Stimulated activated CD4-positive, alpha-beta T cell treated with anti-CD3 and anti-CD28 coated beads, Interleukin-15, amount 100 ng/mL, for 1 hour (primary cell): Measurements from ENCODE around the gene MGST2.

Experiments
- DNase-seq, 2 donors: peaks; one replicate each; pipeline ENCODE4 v3.0.0-alpha.2; 2020; ENCODE audit warnings: low read depth in 1 of 2, low spot score in 1 of 2

MGST2 gene

GRCh38 chr4:139643042-139643895 is 22.4 kb upstream of the MGST2 start:
- DNase-seq: no peak

- no peak for DNase-seq
These were observed 20.2 kb upstream of the MGST2 start for GRCh38 chr4:139645458-139645857.

DNA sequence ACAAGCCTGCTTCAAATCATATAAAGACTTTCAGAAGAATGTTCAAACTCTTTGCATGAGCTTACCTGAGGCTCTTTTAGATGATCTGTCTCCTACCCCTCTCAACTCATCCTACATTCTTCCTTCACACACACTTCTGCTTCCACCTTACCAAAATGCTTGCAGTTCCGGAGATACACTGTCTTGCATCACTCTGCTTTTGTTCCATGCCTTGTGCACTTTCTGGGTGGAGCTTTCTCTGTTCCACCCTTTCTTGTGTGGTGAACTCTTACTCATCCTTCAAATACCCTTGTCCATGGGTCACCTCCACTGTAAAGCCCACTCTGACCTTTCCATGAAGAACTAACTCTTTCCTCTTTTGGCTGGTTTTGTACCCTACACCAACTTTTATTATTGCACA is 18.4 kb upstream of the MGST2 start:
- DNase-seq: no peak

DNA sequence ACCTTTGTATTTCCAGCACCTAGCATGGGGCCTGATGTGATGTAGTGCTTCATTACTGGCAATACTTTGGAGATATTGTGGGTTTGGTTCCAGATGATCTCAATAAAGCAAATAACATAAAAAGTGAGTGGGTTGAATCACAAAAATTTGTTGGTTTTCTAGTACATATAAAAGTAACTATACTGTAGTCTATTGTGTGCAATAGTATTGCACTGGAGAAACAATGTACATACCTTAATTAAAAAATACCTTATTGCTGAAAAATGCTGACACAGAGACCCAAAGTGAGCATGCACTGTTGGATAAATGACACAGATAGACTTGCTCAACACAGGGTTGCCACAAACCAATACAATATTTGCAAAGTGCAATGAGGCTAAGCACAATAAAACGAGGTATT is 17.7 kb upstream of the MGST2 start:
- DNase-seq: no peak

DNA sequence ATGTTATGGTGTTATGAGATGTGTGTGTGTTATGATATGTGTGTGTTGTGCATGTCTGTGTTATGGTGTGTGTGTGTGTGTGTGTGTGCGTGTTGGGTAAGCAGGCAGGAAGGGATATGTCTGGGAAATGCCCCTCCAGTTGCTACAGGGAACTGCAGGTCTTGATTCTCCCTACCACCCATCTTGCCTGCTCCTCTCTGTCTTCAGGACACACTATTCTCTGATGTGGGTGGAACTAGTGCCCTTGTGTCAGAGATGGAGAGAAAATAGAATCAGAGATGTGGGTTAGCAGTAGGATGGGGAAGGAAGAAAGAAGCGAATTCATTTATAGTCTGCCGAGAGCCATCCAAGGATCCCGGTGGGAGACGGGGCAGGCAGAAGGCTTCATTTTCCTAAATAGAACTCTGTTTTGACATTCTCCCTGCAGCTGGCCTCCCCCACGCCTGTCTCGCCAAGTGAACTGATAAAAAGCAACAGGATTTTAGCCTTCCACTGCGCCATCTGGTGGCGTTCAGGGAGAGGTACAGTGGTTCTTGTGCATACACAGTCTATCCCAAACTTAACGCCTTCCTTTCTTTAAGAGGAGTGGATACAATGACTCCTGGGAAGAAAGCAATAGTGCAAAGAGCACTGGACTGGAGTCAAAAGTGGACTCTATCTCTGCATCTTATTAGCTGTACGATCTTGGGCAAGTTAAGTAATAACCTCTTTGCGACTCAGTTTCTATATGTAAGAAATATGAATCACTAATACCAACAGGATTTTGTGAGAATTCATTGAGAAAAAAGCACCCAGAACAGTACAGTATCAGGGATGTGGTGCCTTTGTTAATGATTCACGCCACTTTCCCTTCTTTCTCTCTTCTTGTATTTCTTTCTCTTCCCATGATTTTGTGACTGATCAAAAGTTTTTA is 14.1 kb upstream of the MGST2 start:
- peak; percentile 31 to 42 for DNase-seq

- no peak for DNase-seq
These were observed 11.1 kb upstream of the MGST2 start for GRCh38 chr4:139654516-139654915.

DNA sequence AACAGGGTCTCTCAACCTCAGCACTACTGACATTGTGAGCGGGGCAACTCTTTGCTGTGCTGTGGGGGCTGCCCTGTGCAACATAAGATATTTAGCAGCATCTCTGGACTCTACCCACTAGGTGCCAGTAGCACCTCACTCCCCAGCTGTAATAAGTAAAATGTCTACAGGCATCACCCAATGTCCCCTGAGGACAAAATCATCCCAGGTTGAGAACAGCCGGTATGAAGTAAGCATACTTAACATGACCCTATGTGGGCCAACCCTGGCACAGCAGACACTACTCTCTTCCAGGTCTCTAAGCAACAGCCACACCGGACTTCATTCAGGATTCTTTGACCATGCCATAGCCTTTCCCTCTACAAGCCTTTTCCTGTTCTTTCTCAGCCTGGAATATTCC is 10.5 kb upstream of the MGST2 start:
- DNase-seq: no peak

GRCh38 chr4:139656614-139657486 is 8.8 kb upstream of the MGST2 start:
- peak in 1 of 2 donors; percentile 6 for DNase-seq

DNA sequence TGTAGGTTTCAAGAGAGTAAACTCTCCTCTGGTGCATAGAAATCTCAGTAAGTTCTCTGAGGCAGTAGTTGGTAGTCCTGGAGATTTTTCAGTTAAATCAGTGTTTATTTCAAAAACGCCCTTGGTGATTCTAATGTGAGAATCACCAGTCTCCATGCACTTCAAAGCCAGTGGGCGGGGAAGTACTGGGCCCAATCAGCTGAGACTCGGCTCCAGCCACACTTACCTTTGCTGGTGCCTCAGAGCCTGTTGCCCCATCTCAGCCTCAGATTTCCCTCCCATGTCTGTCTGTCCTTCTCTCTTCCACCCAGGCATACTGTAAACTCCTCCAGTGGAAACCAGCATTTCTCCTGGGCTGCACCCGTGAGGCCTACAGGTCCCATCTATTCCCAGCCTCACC is 7.4 kb upstream of the MGST2 start:
- no peak for DNase-seq

- no peak for DNase-seq
These were observed 6.8 kb upstream of the MGST2 start for GRCh38 chr4:139658586-139659382.

DNA sequence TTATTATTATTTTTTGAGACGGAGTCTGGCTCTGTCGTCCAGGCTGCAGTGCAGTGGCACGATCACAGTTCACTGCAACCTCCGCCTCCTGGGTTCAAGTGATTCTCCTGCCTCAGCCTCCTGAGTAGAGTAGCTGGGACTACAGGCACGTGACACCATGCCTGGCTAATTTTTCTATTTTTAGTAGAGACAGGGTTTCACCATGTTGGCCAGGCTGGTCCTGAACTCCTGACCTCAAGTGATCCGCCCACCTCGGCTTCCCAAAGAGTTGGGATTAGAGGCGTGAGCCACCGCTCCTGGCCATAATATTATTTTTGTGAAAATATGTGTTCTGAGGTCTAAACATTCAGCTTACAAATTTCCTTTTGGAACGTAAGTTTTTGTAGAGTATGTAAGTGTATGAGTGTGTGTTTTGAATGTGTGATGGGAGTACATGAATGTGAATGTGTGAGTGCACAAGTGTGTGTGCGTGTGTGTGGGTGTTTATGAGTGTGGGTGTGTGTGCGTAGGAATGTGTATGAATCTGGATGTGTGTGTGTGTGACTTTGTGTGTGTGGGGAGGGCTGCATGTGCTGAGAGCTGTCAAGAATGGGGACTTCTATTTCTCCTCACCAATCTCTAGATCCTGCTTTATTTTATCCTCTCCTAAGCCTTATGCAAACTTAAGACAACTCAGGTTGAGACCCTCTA is 5.7 kb upstream of the MGST2 start:
- DNase-seq: no peak

DNA sequence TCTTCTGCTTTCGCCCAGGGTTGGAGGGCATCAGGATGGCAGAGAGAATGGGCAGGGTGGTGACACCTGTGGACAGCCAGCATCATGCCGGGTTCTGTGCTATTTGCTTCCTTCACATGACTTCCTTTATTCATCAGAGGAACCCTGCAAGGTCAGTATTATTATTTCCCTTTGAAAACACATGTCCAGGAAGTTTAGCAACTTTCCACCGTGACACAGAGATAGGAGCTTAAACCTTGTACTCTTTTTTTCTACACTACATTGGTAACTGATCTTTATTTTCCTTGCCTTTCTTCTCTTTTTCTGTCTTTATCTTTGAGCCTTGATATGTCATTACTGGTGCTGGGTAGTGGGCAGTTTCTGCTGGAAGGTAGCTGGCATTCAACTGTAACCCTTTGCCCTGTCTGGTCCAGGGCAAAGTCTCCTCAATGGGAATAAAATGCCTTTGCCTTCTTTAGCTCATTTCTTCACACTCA is 5.0 kb upstream of the MGST2 start:
- no peak for DNase-seq

DNA sequence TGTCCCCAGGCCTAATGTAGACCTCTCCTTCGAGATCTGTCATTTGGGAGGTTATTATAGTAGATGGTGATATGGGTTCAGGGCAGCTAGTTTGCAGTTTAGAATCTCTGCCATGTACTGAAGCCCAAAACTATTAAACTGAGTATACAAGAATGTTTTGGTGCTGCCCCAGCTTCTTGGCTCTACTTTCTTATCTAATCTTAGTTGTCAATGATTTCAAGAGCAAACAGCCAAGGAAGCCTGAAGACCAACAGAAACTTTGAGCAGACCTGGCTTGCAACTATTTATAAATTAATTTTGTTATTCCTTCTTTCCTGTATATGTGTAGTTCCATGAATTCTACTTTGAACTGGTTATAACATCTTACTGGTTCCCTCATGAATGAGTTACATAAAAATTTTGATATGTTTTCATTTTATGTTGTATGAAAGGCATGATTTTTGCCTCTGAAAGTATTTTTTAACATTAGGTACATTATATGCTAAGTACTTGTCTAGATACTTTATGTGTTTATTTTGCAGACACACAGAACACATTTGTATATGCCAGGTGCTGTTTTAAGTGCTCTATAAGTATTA is 2.0 kb upstream of the MGST2 start:
- DNase-seq: no peak

GRCh38 chr4:139664442-139664841 is 1.2 kb upstream of the MGST2 start:
- no peak for DNase-seq

DNA sequence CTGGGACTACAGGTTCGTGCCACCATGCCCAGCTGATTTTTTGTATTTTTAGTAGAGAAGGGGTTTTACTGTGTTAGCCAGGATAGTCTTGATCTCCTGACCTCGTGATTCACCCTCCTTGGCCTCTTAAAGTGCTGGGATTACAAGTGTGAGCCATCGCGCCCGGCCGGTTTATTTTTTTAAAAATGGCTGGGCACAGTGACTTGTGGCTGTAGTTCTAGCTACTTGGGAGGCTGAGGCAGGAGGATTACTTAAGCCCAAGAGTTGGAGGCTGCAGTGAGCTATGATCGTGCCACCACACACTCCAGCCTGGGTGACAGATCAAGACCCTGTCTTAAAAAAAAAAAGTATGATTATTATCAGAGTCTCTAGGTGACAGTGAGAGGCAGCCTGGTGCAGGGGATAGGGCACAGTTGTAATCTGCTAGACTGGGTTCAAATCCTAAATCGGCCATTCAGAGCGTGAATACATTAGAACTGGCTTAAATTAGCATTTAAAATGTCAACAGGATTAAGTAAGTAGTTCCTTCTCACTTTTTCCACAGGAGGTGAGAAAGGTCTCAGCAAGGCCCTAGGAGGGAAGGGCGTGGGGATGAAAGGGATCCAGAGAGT is 435 bp upstream of the MGST2 start:
- DNase-seq: no peak

DNA sequence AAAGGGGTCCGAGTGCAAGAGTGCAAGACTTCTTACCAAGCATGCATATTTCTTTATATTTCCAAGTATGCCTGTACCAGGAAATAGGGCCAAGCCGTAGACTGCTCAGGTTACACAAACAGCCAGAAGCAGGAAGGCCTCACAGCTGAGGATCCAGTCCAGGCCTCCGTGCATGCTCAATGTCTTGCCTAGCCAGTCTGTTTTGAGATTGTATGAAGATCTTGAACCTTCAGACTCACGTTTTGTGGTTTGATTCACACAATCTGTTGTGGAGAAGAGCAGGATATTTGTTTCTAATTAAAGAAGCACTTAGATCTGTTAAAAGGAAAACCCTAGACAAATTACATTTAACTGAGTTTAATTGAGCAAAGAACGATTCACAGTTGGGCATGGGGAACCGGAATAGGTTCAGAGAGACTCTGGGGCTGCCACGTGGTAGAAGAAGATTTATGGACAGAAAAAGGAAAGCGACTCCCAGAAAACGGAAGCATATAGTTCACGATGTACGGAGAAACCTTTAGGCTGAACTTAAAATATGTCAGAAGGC is 1.2 kb downstream of the MGST2 start:
- DNase-seq: no peak

GRCh38 chr4:139668036-139668435 is 2.4 kb downstream of the MGST2 start:
- DNase-seq: no peak

GRCh38 chr4:139668658-139669201 is 3.1 kb downstream of the MGST2 start:
- DNase-seq: no peak
